Testis (tissue), 3 donors: ENCODE measurements around the gene SLC9C2. TPM values are rescaled to one million over a fixed set of nuclear protein-coding genes. Genes with fewer than 3 reads are reported as not detected.

Source experiments
- DNase-seq: peaks from one replicate; pipeline ENCODE4 v3.0.0-alpha.2; 2019
- H3K27ac ChIP-seq, 2 donors: fragments of 200-600 bp; sonication (generic); one replicate each; pipeline ENCODE4 v1.5.1; 2019
- H3K27me3 ChIP-seq: fragments of 200-600 bp; sonication (generic); one replicate; pipeline ENCODE4 v1.5.1; 2019
- H3K36me3 ChIP-seq: fragments of 200-600 bp; sonication (generic); one replicate; pipeline ENCODE4 v1.5.1; 2017; ENCODE audit warnings: low read depth; ENCODE audit errors: missing control alignments
- H3K4me1 ChIP-seq: fragments of 200-600 bp; sonication (generic); one replicate; pipeline ENCODE4 v1.5.1; 2019
- H3K4me3 ChIP-seq, 2 donors: fragments of 200-600 bp; sonication (generic); one replicate each; pipeline ENCODE4 v1.5.1; 2017 to 2019
- H3K9me3 ChIP-seq: fragments of 200-600 bp; sonication (generic); one replicate; pipeline ENCODE4 v1.5.1; 2017
- CTCF ChIP-seq, 3 experiments: fragments of 450-650 bp in 2 of 3; fragments of 200-600 bp in 1 of 3; sonication (generic) in 1 of 3; IDR thresholded peaks; one replicate each; pipeline ENCODE4 v1.5.1; 2016 to 2019; ENCODE audit warnings: antibody characterized with exemption in 3 of 3, mild to moderate bottlenecking in 2 of 3, moderate library complexity in 1 of 3
- POLR2A ChIP-seq: fragments of 450-650 bp; IDR thresholded peaks from one replicate; pipeline ENCODE4 v1.6.1; 2017; ENCODE audit warnings: antibody characterized with exemption, mild to moderate bottlenecking, moderate library complexity
- WGBS, 2 donors: methylation state at CpG; one replicate each; pipeline ENCODE4 v1.1.5; 2018; 5-methylcytosine and 5-hydroxymethylcytosine counted together
- intact Hi-C: fragments of 100-400 bp; cut with DNase I; formaldehyde crosslinking; loops from one replicate; pipeline ENCODE4 v1.15.1; 2023; ENCODE audit warnings: low total_unique reads
- polyA plus RNA-seq: library from polyadenylated mRNA; stranded (reverse); fragments of 350-450 nt; fragmentation: Illumina TruSeq; extraction: RNeasy Lipid Tissue Mini Kit (QIAGEN cat#74804); gene quantifications from one replicate; pipeline ENCODE4 v1.2.3, GENCODE V29; 2014; ENCODE audit warnings: low read depth, low replicate concordance; ENCODE audit not compliant: insufficient read depth
- total RNA-seq, 2 donors: library from RNA; depleted of rRNA; stranded (reverse); fragments of >200 nt; gene quantifications; one replicate each; pipeline ENCODE4 v1.2.3, GENCODE V29; 2016

SLC9C2 gene
- total and polyA plus RNA-seq, 3 donors from 2014 or later: 15.8 to 17.1 (median 15.9) TPM

GRCh38 chr1:173505391-173505790, 97.5 kb downstream of the SLC9C2 start:
- Histone ChIP-seq H3K27me3 (no peaks in the 10 kb centered on the region), H3K9me3 (no peaks in the 10 kb centered on the region), H3K4me1 (no peaks in the 10 kb centered on the region), H3K36me3 (no peaks in the 10 kb centered on the region), H3K4me3 (no peak overlapping the region), H3K27ac (no peak overlapping the region)
- DNase-seq: no peak
- intact Hi-C loops: no loop called here
- no peak for TF ChIP-seq CTCF (IDR thresholded peaks at IDR 0.05)
- TF ChIP-seq POLR2A: no peak

- H3K27ac ChIP-seq: no peak overlapping the region
- WGBS, 2 donors: 91 to 95% methylated on average over 4 of the region's 4 CpGs
- H3K4me3 ChIP-seq: no peak overlapping the region
- no peak for TF ChIP-seq CTCF (IDR thresholded peaks at IDR 0.05)
- TF ChIP-seq POLR2A: no peak
- DNase-seq: no peak
- H3K9me3 ChIP-seq: no peaks in the 10 kb centered on the region
- H3K4me1 ChIP-seq: no peaks in the 10 kb centered on the region
- no peaks in the 10 kb centered on the region for H3K27me3 ChIP-seq
- intact Hi-C loops: no loop called here
- H3K36me3 ChIP-seq: no peaks in the 10 kb centered on the region
These were observed 98.6 kb downstream of the SLC9C2 start for GRCh38 chr1:173504268-173504667.

GRCh38 chr1:173503391-173503790, 99.5 kb downstream of the SLC9C2 start:
- no peak for TF ChIP-seq CTCF (IDR thresholded peaks at IDR 0.05)
- no peak for TF ChIP-seq POLR2A
- intact Hi-C loops: no loop called here
- Histone ChIP-seq H3K4me1 (no peaks in the 10 kb centered on the region), H3K4me3 (no peak overlapping the region), H3K9me3 (no peaks in the 10 kb centered on the region), H3K27ac (no peak overlapping the region), H3K27me3 (no peaks in the 10 kb centered on the region), H3K36me3 (no peaks in the 10 kb centered on the region)
- DNase-seq: no peak
- WGBS, 2 donors: 55 to 74% methylated on average over 4 of the region's 4 CpGs

GRCh38 chr1:173502104-173502503, 100.8 kb downstream of the SLC9C2 start:
- Histone ChIP-seq H3K4me3 (no peak overlapping the region), H3K4me1 (no peaks in the 10 kb centered on the region), H3K9me3 (no peaks in the 10 kb centered on the region), H3K36me3 (no peaks in the 10 kb centered on the region), H3K27me3 (no peaks in the 10 kb centered on the region), H3K27ac (no peak overlapping the region)
- TF ChIP-seq CTCF (IDR thresholded peaks at IDR 0.05) (no peak), POLR2A (no peak)
- DNase-seq: no peak
- intact Hi-C loops: no loop called here
- WGBS, 2 donors: 73 to 75% methylated on average over 1 of the region's 1 CpG

- WGBS, 2 donors: 70 to 74% methylated on average over 4 of the region's 4 CpGs
- intact Hi-C loops: no loop called here
- DNase-seq: no peak
These were observed 103.1 kb downstream of the SLC9C2 start for GRCh38 chr1:173499729-173500128.

More at GRCh38 chr1:173499729-173500128, 103.1 kb downstream of the SLC9C2 start:
- no peak overlapping the region for H3K27ac ChIP-seq
- H3K27me3 ChIP-seq: no peaks in the 10 kb centered on the region
- no peak overlapping the region for H3K4me3 ChIP-seq
- TF ChIP-seq CTCF (IDR thresholded peaks at IDR 0.05): no peak
- TF ChIP-seq POLR2A: no peak
- no peaks in the 10 kb centered on the region for H3K9me3 ChIP-seq
- no peaks in the 10 kb centered on the region for H3K36me3 ChIP-seq
- no peaks in the 10 kb centered on the region for H3K4me1 ChIP-seq
